ENCODE data around the gene ARHGAP10. TPM values are rescaled to one million over a fixed set of nuclear protein-coding genes. Genes with fewer than 3 reads are reported as not detected.

Gene ARHGAP10
- total RNA-seq, 2 experiments from 2014 or later = 7.1 to 8.0 TPM

- CTCF ChIA-PET = no interaction called here
- Mint-ChIP-seq H3K36me3 (no peaks in the 10 kb centered on the region), H3K27ac (no peak overlapping the region), H3K4me3 (no peak overlapping the region), H3K4me1 (ENCODE audit: low read depth) (peaks cover 9% of the 10 kb centered on the region), H3K9me3 (no peaks in the 10 kb centered on the region), H3K27me3 (no peaks in the 10 kb centered on the region)
- intact Hi-C loops (cut with micrococcal nuclease) = no loop called here
- DNase-seq = no peak
- POLR2A ChIA-PET = no interaction called here
These were observed 24.5 kb downstream of the ARHGAP10 start for GRCh38 chr4:147756417-147756816.

GRCh38 chr4:147760176-147760575 is 28.3 kb downstream of the ARHGAP10 start:
- CTCF ChIA-PET = no interaction called here
- Mint-ChIP-seq H3K27me3 (no peaks in the 10 kb centered on the region), H3K4me3 (no peak overlapping the region), H3K4me1 (ENCODE audit: low read depth) (peaks cover 8% of the 10 kb centered on the region), H3K27ac (no peak overlapping the region), H3K9me3 (no peaks in the 10 kb centered on the region), H3K36me3 (no peaks in the 10 kb centered on the region)
- intact Hi-C loops (cut with micrococcal nuclease) = no loop called here
- POLR2A ChIA-PET = no interaction called here
- no peak for DNase-seq

- Mint-ChIP-seq H3K9me3 (no peaks in the 10 kb centered on the region), H3K27me3 (no peaks in the 10 kb centered on the region), H3K36me3 (no peaks in the 10 kb centered on the region), H3K4me3 (no peak overlapping the region), H3K27ac (no peak overlapping the region), H3K4me1 (ENCODE audit: low read depth) (peaks cover 3% of the 10 kb centered on the region)
- ChIA-PET POLR2A (no interaction called here), CTCF (no interaction called here)
- DNase-seq = no peak
- intact Hi-C loops (cut with micrococcal nuclease) = no loop called here
These were observed 28.8 kb downstream of the ARHGAP10 start for GRCh38 chr4:147760695-147761094.

GRCh38 chr4:147761218-147761883 is 29.5 kb downstream of the ARHGAP10 start:
- no peaks in the 10 kb centered on the region for H3K27me3 Mint-ChIP-seq
- no peak for DNase-seq
- intact Hi-C loops (cut with micrococcal nuclease) = no loop called here
- POLR2A ChIA-PET = no interaction called here
- H3K4me3 Mint-ChIP-seq = no peak overlapping the region
- H3K4me1 Mint-ChIP-seq (ENCODE audit: low read depth) = peaks cover 2% of the 10 kb centered on the region
- H3K9me3 Mint-ChIP-seq = no peaks in the 10 kb centered on the region
- H3K27ac Mint-ChIP-seq = no peak overlapping the region
- CTCF ChIA-PET = interaction anchor here (0.9 kb wide), 1 partner anchor 106 kb away, joined by 3 read pairs; no protein-coding TSS in a partner anchor
- H3K36me3 Mint-ChIP-seq = no peaks in the 10 kb centered on the region

- intact Hi-C loops (cut with micrococcal nuclease) = no loop called here
- Mint-ChIP-seq H3K36me3 (no peaks in the 10 kb centered on the region), H3K4me1 (ENCODE audit: low read depth) (peaks cover 8% of the 10 kb centered on the region), H3K27me3 (no peaks in the 10 kb centered on the region), H3K9me3 (no peaks in the 10 kb centered on the region), H3K4me3 (no peak overlapping the region), H3K27ac (no peak overlapping the region)
- ChIA-PET POLR2A (no interaction called here), CTCF (interaction anchor here (2.2 kb wide), 1 partner anchor 102 kb away, joined by 8 read pairs; no protein-coding TSS in a partner anchor)
- DNase-seq = no peak
These were observed 32.4 kb downstream of the ARHGAP10 start for GRCh38 chr4:147764337-147764736.

GRCh38 chr4:147765121-147765529 is 33.2 kb downstream of the ARHGAP10 start:
- intact Hi-C loops (cut with micrococcal nuclease) = no loop called here
- Mint-ChIP-seq H3K36me3 (no peaks in the 10 kb centered on the region), H3K4me1 (ENCODE audit: low read depth) (peaks cover 14% of the 10 kb centered on the region), H3K27me3 (no peaks in the 10 kb centered on the region), H3K9me3 (no peaks in the 10 kb centered on the region), H3K27ac (no peak overlapping the region), H3K4me3 (no peak overlapping the region)
- CTCF ChIA-PET = interaction anchor here (2.2 kb wide), 1 partner anchor 101 kb away, joined by 8 read pairs; no protein-coding TSS in a partner anchor
- no peak for DNase-seq
- POLR2A ChIA-PET = no interaction called here

- H3K27me3 Mint-ChIP-seq = no peaks in the 10 kb centered on the region
- POLR2A ChIA-PET = interaction anchor here (0.5 kb wide), 1 partner anchor 20 kb away, joined by 3 read pairs; no protein-coding TSS in a partner anchor
These were observed 36.2 kb downstream of the ARHGAP10 start for GRCh38 chr4:147768113-147768512.

GRCh38 chr4:147769386-147769785 is 37.5 kb downstream of the ARHGAP10 start:
- ChIA-PET POLR2A (no interaction called here), CTCF (no interaction called here)
- Mint-ChIP-seq H3K4me3 (no peak overlapping the region), H3K27me3 (no peaks in the 10 kb centered on the region), H3K4me1 (ENCODE audit: low read depth) (peaks cover 17% of the 10 kb centered on the region), H3K9me3 (no peaks in the 10 kb centered on the region), H3K27ac (no peak overlapping the region), H3K36me3 (no peaks in the 10 kb centered on the region)
- DNase-seq = no peak
- intact Hi-C loops (cut with micrococcal nuclease) = loop anchor here (1.0 kb wide), 3 partner anchors 13 to 31 kb away; no protein-coding TSS in a partner anchor

More at GRCh38 chr4:147768113-147768512, 36.2 kb downstream of the ARHGAP10 start:
- H3K4me1 Mint-ChIP-seq (ENCODE audit: low read depth) = peaks cover 13% of the 10 kb centered on the region
- H3K9me3 Mint-ChIP-seq = no peaks in the 10 kb centered on the region
- peak; percentile 30 for DNase-seq
- no peaks in the 10 kb centered on the region for H3K36me3 Mint-ChIP-seq
- CTCF ChIA-PET = interaction anchor here (0.8 to 1.0 kb wide), 2 partner anchors 98 to 99 kb away, joined by 3 to 4 read pairs; no protein-coding TSS in a partner anchor
- H3K4me3 Mint-ChIP-seq = no peak overlapping the region
- intact Hi-C loops (cut with micrococcal nuclease) = no loop called here
- H3K27ac Mint-ChIP-seq = no peak overlapping the region

- ChIA-PET CTCF (interaction anchor here (1.0 to 1.1 kb wide), 2 partner anchors 63 to 96 kb away, joined by 3 to 6 read pairs; no protein-coding TSS in a partner anchor), POLR2A (no interaction called here)
- H3K27me3 Mint-ChIP-seq = no peaks in the 10 kb centered on the region
- DNase-seq = no peak
- H3K9me3 Mint-ChIP-seq = no peaks in the 10 kb centered on the region
- no peak overlapping the region for H3K4me3 Mint-ChIP-seq
- H3K36me3 Mint-ChIP-seq = no peaks in the 10 kb centered on the region
- H3K27ac Mint-ChIP-seq = no peak overlapping the region
- peaks cover 17% of the 10 kb centered on the region for H3K4me1 Mint-ChIP-seq (ENCODE audit: low read depth)
- intact Hi-C loops (cut with micrococcal nuclease) = no loop called here
These were observed 38.9 kb downstream of the ARHGAP10 start for GRCh38 chr4:147770831-147771230.

GRCh38 chr4:147772056-147772455 is 40.2 kb downstream of the ARHGAP10 start:
- ChIA-PET CTCF (no interaction called here), POLR2A (no interaction called here)
- Mint-ChIP-seq H3K4me1 (ENCODE audit: low read depth) (peaks cover 19% of the 10 kb centered on the region), H3K36me3 (no peaks in the 10 kb centered on the region), H3K27me3 (no peaks in the 10 kb centered on the region), H3K4me3 (no peak overlapping the region), H3K9me3 (no peaks in the 10 kb centered on the region), H3K27ac (no peak overlapping the region)
- DNase-seq = no peak
- intact Hi-C loops (cut with micrococcal nuclease) = no loop called here

- H3K27ac Mint-ChIP-seq = no peak overlapping the region
- intact Hi-C loops (cut with micrococcal nuclease) = no loop called here
- H3K9me3 Mint-ChIP-seq = no peaks in the 10 kb centered on the region
These were observed 40.6 kb downstream of the ARHGAP10 start for GRCh38 chr4:147772459-147772969.

GRCh38 chr4:147773261-147774184 is 41.6 kb downstream of the ARHGAP10 start:
- ChIA-PET POLR2A (interaction anchor here (0.8 kb wide), 1 partner anchor 14 kb away, joined by 3 read pairs; no protein-coding TSS in a partner anchor), CTCF (interaction anchor here (0.8 to 1.0 kb wide), 2 partner anchors 93 kb away, joined by 5 to 7 read pairs; no protein-coding TSS in a partner anchor)
- H3K4me1 Mint-ChIP-seq (ENCODE audit: low read depth) = peaks cover 27% of the 10 kb centered on the region
- no peak overlapping the region for H3K4me3 Mint-ChIP-seq
- no peak for DNase-seq
- H3K9me3 Mint-ChIP-seq = no peaks in the 10 kb centered on the region
- intact Hi-C loops (cut with micrococcal nuclease) = no loop called here
- no peaks in the 10 kb centered on the region for H3K36me3 Mint-ChIP-seq
- no peaks in the 10 kb centered on the region for H3K27me3 Mint-ChIP-seq
- no peak overlapping the region for H3K27ac Mint-ChIP-seq

More at GRCh38 chr4:147772459-147772969, 40.6 kb downstream of the ARHGAP10 start:
- Mint-ChIP-seq H3K27me3 (no peaks in the 10 kb centered on the region), H3K4me1 (ENCODE audit: low read depth) (peaks cover 22% of the 10 kb centered on the region), H3K4me3 (no peak overlapping the region), H3K36me3 (no peaks in the 10 kb centered on the region)
- CTCF ChIA-PET = interaction anchor here (1.0 kb wide), 1 partner anchor 94 kb away, joined by 7 read pairs; no protein-coding TSS in a partner anchor
- POLR2A ChIA-PET = interaction anchor here (0.8 kb wide), 1 partner anchor 15 kb away, joined by 3 read pairs; no protein-coding TSS in a partner anchor
- no peak for DNase-seq
